ENCODE measurements around the gene USP25.

DNA sequence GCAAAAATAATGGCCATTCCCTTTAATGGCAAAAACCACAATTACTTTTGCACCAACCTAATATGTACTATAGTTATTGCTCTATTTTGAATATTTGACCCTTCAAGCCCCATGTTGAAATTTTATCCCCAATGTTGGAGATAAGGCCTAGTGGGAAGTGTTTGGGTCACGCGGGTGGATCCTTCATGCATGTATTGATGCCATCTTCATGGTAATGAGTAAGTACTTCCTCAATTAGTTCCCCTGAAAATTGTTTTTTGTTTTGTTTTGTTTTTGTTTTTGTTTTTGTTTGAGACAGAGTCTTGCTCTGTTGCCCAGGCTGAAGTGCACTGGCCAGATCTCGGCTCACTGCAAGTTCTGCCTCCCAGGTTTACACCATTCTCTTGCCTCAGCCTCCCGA lies 9.8 kb upstream of the USP25 start:
- TF ChIP-seq, protein P1, sequence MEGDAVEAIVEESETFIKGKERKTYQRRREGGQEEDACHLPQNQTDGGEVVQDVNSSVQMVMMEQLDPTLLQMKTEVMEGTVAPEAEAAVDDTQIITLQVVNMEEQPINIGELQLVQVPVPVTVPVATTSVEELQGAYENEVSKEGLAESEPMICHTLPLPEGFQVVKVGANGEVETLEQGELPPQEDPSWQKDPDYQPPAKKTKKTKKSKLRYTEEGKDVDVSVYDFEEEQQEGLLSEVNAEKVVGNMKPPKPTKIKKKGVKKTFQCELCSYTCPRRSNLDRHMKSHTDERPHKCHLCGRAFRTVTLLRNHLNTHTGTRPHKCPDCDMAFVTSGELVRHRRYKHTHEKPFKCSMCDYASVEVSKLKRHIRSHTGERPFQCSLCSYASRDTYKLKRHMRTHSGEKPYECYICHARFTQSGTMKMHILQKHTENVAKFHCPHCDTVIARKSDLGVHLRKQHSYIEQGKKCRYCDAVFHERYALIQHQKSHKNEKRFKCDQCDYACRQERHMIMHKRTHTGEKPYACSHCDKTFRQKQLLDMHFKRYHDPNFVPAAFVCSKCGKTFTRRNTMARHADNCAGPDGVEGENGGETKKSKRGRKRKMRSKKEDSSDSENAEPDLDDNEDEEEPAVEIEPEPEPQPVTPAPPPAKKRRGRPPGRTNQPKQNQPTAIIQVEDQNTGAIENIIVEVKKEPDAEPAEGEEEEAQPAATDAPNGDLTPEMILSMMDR (IDR thresholded peaks at IDR 0.05): no peak
- TF ChIP-seq SIN3A (IDR thresholded peaks at IDR 0.05; ENCODE audit: borderline replicate concordance, insufficient read depth, low read depth, low read length): no peak

Data from Panc1 (cell line).